A549 (cell line): ENCODE measurements around the gene ADO.

ENCODE experiments used
- CTCF ChIP-seq: fragments of >200 bp; sonication (Bioruptor Twin); formaldehyde crosslinking; IDR thresholded peaks from 3 replicates; pipeline ENCODE4 v1.5.1; 2016
- HOXA7 ChIP-seq: fragments of 250-450 bp; sonication (Bioruptor Pico); IDR thresholded peaks from 2 replicates; pipeline ENCODE4 v1.5.0; 2020; ENCODE audit warnings: mild to moderate bottlenecking, moderate library complexity

GRCh38 chr10:62819141-62819920 lies 14.8 kb downstream of the ADO start:
- TF ChIP-seq HOXA7 (CRISPR knock-in tag) (no peak), CTCF (no peak)
